Measurements from ENCODE around the gene CLEC19A.

Gene CLEC19A

DNA sequence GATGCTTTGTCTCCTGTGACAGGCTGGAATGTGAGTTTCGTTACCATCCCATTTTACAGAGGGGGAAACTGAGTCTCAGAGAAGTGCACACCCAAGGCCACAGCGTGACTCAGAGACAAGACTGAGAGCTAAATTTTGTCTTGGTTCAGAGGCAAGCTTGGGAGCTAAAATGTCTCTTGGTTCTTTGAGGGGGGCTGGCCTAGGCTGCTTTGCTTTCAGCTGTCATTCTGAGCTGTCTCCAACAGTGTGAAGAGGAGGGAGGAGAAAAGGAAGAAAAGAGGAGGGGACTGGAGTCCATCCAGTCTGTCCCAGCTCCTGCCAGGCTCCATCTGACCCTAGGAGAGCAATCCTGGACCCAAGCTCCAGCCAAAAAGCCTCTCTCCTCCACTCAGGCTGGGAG is at the start of gene CLEC19A:
CLEC19A (plus strand) TSS at position 301 of the 400 bp plus-strand sequence. CDS start 121 bp downstream, outside the sequence.
- no peak for DNase-seq (ENCODE audit: low read depth)

DNA sequence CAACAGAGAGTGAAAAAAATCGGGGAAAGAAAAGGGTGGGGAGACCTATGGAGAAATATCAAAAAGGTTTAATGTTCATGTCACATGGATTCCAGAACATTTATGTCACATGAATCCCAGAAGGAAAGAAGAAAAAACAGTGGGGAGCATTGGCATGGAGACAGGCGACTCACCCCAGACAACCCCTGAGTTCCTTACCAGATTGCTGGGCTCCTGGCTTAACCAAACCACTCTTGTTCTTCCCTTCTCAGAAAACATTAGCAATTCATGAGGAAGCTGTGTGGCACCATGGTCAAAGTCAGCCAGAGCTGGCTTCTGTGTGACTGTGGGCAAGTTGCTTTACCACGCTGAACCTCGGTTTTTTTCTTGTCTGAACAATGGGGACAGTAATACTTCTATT is 49.6 kb upstream of the CLEC19A start:
- no peak for DNase-seq (ENCODE audit: low read depth)

DNA sequence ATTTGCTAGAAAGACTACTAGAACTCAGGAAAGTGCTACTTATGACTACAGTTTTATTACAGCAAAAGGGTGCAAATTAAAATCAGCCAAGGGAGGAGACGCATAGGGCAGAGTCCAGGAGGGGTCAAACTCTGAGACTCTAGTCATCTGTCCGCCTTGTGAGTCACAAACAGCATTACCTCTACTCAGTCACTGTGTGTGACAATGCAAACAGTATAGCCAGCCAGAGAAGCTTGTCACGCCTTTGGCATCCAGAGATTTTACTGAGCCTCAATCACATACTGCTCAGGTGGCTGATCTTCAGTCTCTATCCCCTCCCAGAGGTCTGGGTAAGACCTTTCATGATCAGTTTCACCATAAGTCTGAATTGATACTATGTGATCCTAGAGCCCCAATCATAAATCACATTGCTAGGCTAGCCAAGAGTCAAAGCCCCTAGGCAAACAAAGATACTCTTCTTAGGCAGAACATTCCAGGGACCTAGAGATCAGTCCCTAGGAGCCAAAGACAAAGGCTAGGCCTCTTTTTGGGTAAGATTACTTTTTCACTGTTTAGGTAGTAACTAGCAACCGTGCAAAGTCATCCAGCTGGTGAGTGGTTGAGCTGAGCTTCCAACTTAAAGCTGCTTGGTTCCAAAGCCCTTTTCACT is 48.8 kb upstream of the CLEC19A start:
- no peak for DNase-seq (ENCODE audit: low read depth)

DNA sequence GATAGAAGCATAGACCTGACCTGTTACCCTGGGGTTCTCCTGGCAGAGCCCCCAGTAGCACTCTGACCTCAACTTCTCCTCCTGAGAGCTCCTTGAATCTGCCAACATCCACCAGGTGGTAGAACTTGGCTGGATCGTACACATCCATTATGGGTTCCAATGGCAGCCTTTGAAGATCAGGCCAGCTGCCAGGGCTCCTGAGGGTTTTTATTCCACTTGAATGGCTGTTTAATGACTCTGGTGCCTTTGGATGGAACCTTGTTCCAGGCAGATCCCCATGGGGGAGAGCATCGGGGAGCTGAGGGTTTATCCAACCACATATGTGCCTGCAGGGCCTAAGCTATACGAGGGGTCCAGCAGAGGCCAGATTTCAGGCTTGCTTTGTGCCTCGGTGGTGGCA is 47.1 kb upstream of the CLEC19A start:
- no peak for DNase-seq (ENCODE audit: low read depth)

DNA sequence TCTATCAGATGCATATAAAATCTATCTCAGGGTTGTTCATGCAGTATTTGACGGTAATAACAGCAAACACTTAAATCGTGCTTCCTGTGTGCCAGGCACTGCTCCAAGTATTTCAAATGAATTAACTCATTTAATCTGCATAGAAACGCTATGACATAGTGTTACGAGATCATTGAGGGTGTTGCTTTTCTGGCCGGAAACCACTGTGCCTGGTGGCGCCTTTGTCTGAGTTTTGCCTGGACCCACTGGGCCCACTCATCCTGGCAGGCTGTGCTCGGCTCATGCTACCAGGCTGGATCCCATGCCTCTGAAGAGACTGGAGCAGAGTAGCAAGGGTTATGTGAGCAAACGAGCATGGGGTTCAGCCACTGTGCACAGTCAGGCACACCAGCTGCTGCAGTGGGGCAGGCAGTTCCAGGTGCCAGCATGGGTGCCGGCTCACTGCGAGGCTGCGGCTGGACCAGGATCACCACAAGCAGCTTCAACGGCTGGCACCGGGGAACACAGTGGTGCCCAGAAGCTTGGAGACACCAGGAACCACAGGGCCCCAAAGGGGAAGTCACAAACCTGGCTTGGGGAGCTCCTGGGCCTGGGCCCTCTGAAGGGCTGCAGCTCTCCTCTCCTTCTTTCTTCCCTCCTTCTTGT is 45.9 kb upstream of the CLEC19A start:
- no peak for DNase-seq (ENCODE audit: low read depth)

DNA sequence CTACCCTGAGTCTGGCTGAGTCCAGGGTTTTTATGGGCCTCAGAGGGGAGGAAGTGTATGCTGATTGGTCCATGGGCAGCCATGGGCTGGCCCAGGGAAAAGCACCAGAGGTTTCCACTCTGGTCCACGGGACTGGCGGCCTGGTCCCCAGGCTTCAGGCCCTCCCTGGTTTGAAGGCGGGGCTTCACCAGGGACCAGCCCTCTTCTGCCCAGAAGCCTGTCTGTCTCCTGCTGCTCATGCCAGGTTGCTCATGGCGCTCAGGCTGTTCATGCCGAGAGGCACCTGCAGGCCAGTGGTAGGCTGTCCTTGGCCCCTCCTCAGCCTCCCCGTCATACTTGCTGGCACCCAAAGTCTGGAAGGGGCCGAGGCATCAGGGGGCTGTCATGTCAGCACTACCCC is 45.0 kb upstream of the CLEC19A start:
- DNase-seq (ENCODE audit: low read depth), result no peak

DNA sequence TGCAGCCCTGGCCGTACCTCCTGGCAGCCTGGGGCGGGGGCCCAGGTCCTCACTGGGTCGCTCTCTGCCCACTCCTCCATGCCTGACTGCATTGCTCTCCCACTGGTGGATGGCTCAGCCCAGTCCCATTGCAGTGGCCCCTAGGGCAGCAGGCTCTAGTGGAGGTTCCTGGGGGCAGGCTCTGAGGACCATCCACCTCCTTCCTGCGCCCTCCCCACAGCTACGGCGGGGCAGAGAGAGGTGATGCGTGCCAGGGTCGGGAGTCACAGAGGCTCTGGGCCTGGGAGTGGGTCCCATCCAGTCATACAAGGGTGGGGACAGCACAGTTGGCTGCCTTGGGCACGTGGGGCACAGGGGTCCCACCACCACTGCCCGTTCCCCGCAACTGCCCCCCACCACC is 44.0 kb upstream of the CLEC19A start:
- DNase-seq (ENCODE audit: low read depth), result no peak

DNA sequence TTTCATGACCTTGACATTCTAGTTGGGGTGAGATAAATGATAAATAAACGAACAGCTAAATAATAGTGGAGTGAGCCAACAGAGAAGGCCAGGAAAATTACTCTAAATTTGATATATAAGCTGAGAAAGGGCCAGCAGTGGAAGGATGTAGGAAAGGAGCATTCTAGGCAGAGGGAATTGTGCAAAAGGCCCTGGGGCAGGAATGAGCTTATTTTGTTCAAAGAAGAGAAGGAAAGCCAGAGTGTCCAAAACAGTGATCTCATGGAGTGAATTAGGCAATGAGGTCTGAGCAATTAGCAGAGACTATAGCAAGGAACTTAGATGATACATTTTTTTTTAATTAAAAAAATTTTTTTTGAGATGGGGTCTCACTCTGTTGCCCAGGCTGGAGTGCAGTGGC is 43.3 kb upstream of the CLEC19A start:
- no peak for DNase-seq (ENCODE audit: low read depth)

DNA sequence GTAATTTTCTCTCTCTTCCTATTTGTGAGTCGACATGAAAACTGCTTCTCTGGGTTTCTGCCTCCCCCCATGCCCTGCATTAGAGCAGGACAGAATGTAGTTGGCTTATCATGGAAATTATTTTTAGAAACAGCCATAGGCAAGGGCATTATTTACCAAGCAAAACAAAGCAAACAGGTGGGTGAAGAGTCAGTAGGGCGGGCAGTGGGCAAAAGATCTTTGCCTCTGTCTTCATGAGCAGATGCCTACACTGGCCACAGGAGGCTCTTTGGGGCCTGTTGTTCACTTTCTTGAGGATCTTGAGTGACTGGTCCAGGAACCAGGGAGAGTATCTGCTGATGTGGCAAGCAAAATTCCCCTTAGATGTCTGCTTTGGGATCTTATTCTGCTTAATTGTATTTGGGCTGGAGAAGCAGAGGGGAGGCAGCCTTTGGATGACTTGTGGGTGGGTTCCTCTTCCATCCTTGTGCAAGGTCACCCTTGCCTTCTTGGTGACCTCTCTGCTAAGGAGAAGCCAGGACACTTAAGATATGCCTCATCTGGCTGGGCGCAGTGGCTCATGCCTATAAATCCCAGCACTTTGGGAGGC is 42.5 kb upstream of the CLEC19A start:
- DNase-seq (ENCODE audit: low read depth), result no peak

DNA sequence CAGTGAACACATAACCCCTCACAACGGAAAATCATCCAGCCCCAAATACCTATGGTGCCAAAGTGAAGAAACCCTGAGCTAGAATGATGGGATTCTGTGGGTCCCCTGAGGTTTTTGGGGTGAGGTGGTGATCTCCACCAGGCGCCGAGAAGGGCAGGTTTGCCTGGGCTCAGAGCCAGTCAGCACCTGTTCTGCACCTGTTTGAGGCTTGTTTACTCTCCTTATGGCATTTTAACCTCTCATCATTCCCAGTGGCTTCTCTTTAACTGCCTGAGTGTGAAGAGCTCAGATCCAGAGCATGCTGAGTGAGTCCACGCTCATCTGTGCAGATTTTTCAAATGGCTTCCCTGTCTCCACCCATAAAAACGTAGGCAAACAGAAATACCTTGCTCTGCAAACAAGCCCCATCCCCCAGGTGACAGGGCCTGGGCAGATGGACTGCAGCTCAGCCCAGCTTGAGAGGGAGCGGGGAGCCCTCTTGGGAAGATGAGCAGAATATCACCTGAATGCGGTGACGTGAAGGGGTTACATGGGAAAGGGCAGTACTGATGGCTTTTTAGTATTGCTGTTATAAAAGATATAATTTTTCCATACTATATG is 40.1 kb upstream of the CLEC19A start:
- DNase-seq (ENCODE audit: low read depth), result no peak

DNA sequence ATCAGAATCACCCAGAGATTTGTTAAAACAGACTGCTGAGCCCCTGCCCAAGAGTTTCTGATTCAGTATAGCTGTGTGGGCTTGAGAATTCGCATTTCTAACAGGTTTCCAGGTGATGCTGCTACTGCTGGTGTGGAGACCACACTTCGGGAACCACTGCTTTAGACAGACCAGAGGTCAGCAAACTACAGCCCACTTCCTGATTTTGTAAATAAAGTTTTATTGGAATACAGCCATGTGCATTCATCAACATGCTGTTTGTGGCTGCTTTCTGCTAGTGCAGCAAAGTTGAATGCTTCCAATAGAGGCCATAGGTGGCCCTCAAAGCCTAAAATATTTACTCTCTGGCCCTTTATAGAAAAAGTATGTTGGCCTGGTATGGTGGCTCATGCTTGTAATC is 32.6 kb upstream of the CLEC19A start:
- DNase-seq (ENCODE audit: low read depth), result no peak

DNA sequence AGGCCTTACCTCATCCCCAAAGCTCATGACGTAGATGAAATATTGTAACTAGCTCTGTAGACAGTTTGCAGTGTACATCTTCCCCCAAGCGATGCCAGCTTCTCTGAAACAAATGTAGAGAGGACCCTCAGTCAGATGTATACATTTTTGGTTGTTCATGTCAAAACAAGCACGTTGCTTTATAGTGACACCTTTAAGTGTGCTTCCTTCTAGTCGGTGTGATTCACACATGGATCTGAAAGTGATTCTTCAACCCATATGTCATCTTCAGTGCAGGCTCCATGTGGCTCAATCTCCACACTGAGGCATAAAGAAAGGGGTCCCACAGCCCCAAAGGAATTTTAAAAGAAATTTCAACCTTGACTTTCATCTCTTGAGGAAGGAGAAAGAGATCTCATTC is 30.9 kb upstream of the CLEC19A start:
- no peak for DNase-seq (ENCODE audit: low read depth)

DNA sequence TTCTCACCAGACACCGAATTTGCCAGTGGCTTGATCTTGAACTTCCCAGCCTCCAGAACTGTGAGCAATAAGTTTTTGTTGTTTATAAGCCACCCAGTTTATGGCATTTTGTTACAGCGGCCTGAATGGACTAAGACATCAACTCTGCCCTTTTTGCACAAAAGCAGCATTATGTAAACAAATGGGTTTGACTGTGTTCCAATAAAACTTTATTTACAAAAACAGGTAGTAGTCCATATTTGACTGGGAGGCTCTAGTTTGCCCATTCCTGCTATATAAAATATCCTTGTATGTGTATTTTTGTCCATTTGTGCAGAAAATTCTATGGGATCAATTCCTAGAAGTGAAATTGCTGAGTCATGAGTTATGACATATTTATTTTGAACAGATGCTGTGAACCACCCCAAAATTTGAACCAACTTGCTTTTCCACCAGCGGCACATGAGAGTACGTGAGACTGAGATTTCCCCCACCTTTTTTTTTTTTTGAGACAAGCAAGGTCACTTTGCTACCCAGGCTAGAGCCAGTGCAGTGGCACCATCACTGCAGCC is 21.3 kb upstream of the CLEC19A start:
- DNase-seq (ENCODE audit: low read depth), result no peak

DNA sequence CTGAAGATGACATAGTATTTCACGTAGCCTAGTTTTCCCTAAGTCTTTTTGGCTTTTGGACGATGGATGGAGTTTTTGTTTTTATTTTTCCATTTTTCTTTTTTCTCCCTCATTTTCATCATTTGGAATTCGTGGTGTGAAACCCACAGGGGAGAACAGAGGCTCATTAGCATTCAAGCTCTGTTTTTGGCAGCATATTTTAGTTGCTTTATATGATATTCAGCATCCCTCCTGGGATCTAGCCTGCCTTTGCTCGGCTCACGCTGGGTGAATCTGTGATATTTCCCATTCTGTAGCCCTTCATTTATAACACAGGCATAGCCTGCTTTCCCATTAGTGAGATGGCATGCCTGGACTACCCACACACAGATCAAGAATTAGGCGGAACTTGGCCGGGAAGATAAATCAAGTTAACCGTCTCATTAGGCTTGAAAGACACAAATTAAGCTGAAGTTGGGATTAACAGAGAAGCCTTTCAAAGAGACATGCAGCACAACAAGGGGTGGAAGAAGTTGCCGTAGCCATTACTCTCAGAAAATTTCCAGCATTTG is 20.1 kb upstream of the CLEC19A start:
- no peak for DNase-seq (ENCODE audit: low read depth)

DNA sequence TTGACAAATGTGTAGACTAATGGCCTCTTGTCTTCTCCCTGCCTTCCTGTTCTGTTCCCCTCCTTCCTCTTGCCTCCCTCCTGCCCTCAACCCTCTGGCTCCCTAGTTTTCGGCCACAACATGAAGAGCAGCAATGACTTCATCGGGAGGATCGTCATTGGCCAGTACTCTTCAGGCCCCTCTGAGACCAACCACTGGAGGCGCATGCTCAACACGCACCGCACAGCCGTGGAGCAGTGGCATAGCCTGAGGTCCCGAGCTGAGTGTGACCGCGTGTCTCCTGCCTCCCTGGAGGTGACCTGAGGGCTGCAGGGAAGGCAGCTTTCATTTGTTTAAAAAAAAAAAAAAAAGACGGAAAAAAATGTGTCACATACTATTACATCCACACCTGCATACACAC is 18.8 kb upstream of the CLEC19A start:
- no peak for DNase-seq (ENCODE audit: low read depth)

DNA sequence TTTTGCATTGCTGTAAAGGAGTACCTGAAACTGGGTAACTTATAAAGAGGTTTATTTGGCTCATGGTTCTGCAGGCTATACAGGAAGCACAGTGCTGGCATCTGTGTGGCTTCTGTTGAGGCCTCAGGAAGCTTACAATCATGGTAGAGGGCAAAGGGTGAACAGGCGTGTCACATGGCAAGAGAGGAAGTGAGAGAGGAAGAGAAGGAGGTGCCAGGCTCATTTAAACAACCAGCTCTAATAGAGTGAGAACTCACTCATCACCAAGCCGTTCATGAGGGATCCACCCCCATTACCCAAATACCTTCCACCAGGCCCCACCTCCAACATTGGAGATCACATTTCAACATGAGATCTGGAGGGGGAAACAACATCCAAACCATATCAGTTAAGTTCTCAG is 16.4 kb upstream of the CLEC19A start:
- DNase-seq (ENCODE audit: low read depth), result no peak

DNA sequence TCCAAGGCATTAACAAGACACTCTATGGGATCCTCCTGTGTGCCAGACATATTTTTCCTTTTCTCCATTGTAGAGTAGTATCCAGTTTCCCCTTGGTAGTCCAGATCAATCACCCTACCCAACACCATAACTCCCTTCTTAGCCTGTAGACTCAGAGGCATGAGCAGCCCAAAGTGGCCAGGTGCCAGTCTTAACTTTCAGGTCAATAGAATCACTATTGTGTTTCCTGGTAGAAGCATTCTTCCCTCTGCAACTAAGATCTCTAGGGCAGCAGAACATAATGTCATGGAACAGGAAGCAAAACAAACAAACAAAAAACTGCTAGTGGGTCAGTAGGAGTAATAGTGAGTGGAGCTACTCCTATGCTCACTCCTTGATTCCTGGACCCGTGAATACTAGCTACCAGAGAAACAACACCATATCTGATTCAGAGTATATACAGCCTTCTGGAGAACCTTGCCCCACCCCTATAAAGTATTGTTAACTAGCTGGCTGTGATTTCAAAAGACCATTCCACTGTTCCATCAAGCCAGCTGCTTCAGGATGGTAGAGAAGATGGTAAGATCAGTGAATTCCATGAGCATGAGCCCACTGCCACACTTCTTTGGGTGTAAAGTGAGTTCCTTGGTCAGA is 11.2 kb upstream of the CLEC19A start:
- DNase-seq (ENCODE audit: low read depth), result no peak

DNA sequence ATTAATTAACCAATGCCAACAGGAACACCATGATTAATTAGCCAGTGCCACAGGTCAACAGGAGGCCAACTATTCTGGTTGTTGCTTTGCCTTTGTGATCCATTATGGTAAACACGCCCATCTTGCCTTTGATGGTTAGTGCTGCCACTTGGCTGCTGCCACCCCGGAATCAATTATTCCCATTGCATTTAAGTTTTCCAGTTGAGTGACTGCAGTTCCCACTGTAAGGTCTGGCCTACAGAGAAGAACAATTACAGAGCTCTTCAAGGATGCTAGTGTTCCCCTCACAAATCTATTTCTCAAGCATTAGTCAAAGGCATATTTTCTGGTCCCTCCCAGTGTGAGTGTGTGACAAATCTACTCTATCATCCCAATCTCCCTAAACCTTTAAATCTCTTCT is 7.1 kb upstream of the CLEC19A start:
- DNase-seq (ENCODE audit: low read depth), result no peak

DNA sequence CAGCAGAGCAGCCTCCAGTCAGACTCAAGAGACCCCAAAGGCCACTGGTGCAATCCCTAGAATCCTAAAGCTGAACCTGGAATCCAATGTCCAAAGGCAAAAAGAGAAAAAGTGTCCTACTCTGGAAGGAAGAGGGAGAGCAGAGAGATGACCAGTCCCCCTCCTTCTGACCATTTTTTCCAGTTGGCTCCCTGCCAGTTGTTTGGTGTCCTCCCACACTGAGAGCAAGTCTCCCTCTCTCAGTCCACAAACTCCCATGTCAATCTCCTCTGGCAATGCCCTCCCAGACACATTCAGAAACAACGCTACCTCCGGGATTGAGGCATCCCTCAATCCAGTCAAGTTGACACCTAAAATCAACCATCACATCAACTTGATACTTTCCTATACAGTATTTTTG is 4.3 kb upstream of the CLEC19A start:
- DNase-seq (ENCODE audit: low read depth), result no peak

DNA sequence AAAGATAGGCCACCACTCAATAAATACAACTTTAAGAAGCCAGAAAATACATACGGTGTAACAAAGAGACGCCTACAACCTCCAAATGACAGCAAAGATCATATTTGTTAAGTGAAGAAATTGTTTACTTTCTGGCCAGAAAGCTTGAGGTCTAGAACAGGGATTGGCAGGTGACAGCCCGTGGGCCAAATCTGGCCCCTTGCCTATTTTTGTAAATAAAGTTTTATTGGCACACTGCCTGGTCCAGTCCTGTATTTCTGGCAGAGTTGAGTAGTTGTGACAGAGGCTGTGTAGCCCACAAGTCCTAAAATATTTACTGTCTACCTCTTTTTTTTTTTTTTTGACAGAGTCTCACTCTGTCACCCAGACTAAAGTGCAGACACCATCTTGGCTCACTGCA is 3.4 kb upstream of the CLEC19A start:
- no peak for DNase-seq (ENCODE audit: low read depth)

DNA sequence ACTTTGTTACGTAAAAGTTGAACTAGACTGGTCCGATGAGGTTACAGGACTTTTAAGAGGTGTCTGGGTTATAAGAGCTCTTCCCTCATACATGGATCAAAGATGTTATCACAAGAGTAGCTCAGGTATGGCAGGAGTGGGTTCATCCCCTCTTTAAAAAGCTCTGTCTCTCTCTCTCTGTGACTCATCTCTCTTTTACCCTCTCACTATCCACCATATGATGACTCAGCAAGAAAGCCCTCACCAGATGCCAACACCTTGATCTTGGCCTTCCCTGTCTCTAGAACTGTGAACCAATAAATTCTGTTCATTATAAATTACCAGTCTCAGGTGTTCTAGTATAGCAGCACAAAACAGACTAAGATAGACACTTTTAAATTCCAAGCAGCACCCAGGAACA is 1.9 kb upstream of the CLEC19A start:
- no peak for DNase-seq (ENCODE audit: low read depth)

DNA sequence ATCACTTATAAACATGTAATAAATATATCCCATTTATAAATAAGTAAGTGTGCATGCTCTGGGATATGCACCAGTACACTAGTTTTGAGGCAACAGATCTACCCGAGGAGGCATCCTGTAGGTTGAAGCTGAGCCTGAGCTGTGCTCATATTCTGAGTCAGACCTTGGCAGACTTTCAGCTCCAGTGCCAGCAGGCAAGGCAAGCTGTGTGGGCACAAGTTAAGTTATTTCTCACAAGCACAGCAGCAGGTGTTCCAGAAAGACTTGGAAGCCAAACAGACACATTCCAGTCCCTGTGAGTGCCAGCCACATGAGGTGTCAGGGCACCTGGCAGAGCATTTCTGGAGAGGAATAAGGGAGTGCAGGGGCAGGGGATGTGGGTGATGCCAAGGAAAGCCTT is 1.3 kb upstream of the CLEC19A start:
- DNase-seq (ENCODE audit: low read depth), result peak; percentile 14
